BLaER1 treated with 17β-estradiol and CSF1 and Interleukin-3, amounts not matched to agents 10 nM and 100 nM (cell line): ENCODE data around the gene ADIPOR2.
"Not testable (repeated sequence)": the region's sequence is repeated elsewhere in the genome, so short reads cannot be mapped to it uniquely, and the experiment has no call there.

ENCODE experiments used
- H3K27ac ChIP-seq, 11 experiments: shearing (Covaris generic); formaldehyde crosslinking; 2 replicates each; pipeline ENCODE4 v1.8.1; 2022
- H3K27me3 ChIP-seq, 11 experiments: shearing (Covaris generic); formaldehyde crosslinking; 2 replicates each; pipeline ENCODE4 v1.8.1; 2022
- H3K36me3 ChIP-seq, 11 experiments: shearing (Covaris generic); formaldehyde crosslinking; 2 replicates each; pipeline ENCODE4 v1.8.1; 2022
- H3K4me1 ChIP-seq, 10 experiments: shearing (Covaris generic); formaldehyde crosslinking; 2 replicates each; pipeline ENCODE4 v1.8.1; 2022
- H3K4me2 ChIP-seq, 11 experiments: shearing (Covaris generic); formaldehyde crosslinking; 2 replicates each; pipeline ENCODE4 v1.8.1; 2022
- H3K4me3 ChIP-seq, 10 experiments: shearing (Covaris generic); formaldehyde crosslinking; 2 replicates each; pipeline ENCODE4 v1.8.1; 2022
- H3K9ac ChIP-seq, 11 experiments: shearing (Covaris generic); formaldehyde crosslinking; 2 replicates each; pipeline ENCODE4 v1.8.1; 2022
- H3K9me3 ChIP-seq, 11 experiments: shearing (Covaris generic); formaldehyde crosslinking; replicated peaks in 1 of 11; 2 replicates each; pipeline ENCODE4 v1.8.1; 2022
- H4K20me1 ChIP-seq, 11 experiments: shearing (Covaris generic); formaldehyde crosslinking; 2 replicates each; pipeline ENCODE4 v1.8.1; 2022
- Cebpa-rat ChIP-seq, 11 experiments: shearing (Covaris generic); IDR thresholded peaks; 2 replicates each; pipeline ENCODE4 v1.8.1; 2022

Gene ADIPOR2

DNA sequence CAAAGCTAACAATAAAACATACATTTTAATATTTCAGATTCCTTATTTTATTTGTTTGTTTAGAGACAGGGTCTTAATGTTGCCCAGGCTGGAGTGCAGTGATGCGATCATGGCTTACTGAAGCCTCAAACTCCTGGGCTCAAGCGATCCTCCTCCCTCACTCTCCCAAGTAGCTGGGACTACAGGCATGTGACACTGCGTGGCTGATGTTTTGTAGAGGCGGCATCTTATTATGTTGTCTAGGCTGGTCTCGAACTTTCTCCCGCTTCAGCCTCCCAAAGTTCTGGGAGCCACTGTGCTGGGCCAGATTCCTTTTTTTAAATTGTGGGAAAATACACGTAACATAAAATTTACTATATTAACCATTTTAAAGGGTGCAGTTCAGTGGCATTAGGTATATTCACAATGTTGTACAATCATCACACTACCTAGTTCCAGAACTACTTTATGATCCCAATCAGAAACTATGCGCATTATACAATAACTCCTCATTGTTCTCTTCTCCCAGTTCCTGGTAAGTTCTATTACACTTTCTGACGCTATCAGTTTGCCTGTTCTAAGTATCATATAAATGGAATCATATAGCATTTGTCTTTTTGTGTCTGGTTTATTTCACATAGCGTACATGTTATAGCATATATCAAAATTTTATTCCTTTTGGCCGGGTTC is 40.3 kb downstream of the ADIPOR2 start:
- Histone ChIP-seq H3K4me1 (peaks cover 0 to 13% (median 0%) of the 10 kb centered on the region in 10 experiments; a peak in 4 of 20 replicates), H4K20me1 (peaks cover 6 to 70% (median 33%) of the 10 kb centered on the region in 11 experiments; a peak in 17 of 22 replicates), H3K27ac (no peak overlapping the region), H3K9me3 (peaks cover 0 to 46% (median 30%) of the 10 kb centered on the region in 11 experiments; a peak in 19 of 22 replicates), H3K4me2 (no peak overlapping the region), H3K4me3 (no peak overlapping the region), H3K36me3 (peaks cover 8 to 75% (median 56%) of the 10 kb centered on the region in 11 experiments; a peak in 21 of 22 replicates), H3K27me3 (no peaks in the 10 kb centered on the region), H3K9ac (no peak overlapping the region)
- TF ChIP-seq Cebpa-rat (IDR thresholded peaks at IDR 0.05) = no peak

DNA sequence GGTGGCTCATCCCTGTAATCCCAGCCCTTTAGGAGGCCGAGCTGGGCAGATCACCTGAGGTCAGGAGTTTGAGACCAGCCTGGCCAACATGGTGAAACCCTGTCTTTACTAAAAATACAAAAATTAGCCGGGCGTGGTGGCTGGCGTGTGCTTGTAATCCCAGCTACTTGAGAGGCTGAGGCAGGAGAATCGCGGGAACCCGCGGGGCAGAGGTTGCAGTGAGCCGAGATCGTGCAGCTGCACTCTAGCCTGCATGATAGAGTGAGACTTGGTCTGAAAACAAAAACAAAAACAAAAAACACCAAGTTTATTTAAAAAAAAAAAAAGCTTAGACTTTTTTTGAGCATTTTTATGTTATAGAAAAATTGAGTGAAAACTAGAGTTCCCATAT is 40.8 kb downstream of the ADIPOR2 start:
- peaks cover 8 to 70% (median 50%) of the 10 kb centered on the region in 11 experiments; a peak in 21 of 22 replicates for H3K36me3 ChIP-seq
- H3K27ac ChIP-seq, H3K4me3 ChIP-seq, H3K9ac ChIP-seq, H3K4me1 ChIP-seq, H3K27me3 ChIP-seq, H3K4me2 ChIP-seq: not testable (repeated sequence)
- H4K20me1 ChIP-seq = peaks cover 6 to 66% (median 28%) of the 10 kb centered on the region in 11 experiments; a peak in 15 of 22 replicates
- H3K9me3 ChIP-seq = peaks cover 0 to 46% (median 30%) of the 10 kb centered on the region in 11 experiments; a peak in 19 of 22 replicates

DNA sequence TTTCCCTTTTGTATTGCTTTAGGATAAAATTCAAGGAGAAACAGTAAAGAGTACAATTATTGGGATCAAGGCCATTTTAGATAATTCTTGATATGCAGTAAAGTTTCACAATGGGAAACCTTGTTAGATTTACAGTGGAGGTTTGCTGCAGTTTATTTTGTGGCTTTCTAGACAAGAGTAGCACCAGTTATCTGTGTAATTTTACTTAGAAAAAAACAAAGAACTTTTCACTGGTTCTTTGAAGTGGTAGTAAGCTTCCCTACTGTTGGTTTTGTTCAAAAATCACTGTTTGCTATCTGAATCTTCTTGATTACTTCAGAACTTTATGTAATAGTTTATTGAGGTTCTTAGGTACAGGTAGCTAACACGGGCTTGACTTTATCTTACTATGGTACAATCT is 42.0 kb downstream of the ADIPOR2 start:
- Histone ChIP-seq H3K4me3 (no peak overlapping the region), H4K20me1 (peaks cover 8 to 66% (median 30%) of the 10 kb centered on the region in 11 experiments; a peak in 18 of 22 replicates), H3K27ac (no peak overlapping the region), H3K9ac (no peak overlapping the region), H3K36me3 (peaks cover 2 to 68% (median 39%) of the 10 kb centered on the region in 11 experiments; a peak in 21 of 22 replicates), H3K4me2 (no peak overlapping the region), H3K27me3 (no peaks in the 10 kb centered on the region), H3K4me1 (peaks cover 0 to 12% (median 6%) of the 10 kb centered on the region in 10 experiments; a peak in 10 of 20 replicates), H3K9me3 (peaks cover 0 to 42% (median 23%) of the 10 kb centered on the region in 11 experiments; a peak in 19 of 22 replicates)
- TF ChIP-seq Cebpa-rat (IDR thresholded peaks at IDR 0.05) = no peak

DNA sequence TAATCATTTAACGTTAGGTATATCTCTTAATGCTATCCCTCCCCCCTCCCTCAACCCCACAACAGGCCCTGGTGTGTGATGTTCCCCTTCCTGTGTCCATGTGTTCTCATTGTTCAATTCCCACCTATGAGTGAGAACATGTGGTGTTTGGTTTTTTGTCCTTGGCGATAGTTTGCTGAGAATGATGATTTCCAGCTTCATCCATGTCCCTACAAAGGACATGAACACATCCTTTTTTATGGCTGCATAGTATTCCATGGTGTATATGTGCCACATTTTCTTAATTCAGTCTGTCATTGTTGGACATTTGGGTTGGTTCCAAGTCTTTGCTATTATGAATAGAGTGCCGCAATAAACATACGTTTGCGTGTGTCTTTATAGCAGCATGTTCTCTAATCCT is 42.8 kb downstream of the ADIPOR2 start:
- not testable (repeated sequence) for H3K27ac ChIP-seq, H3K4me2 ChIP-seq, H3K27me3 ChIP-seq, H3K9ac ChIP-seq, H3K4me3 ChIP-seq
- Histone ChIP-seq H3K4me1 (peaks cover 0 to 19% (median 7%) of the 10 kb centered on the region in 10 experiments; a peak in 10 of 20 replicates), H4K20me1 (peaks cover 8 to 68% (median 38%) of the 10 kb centered on the region in 11 experiments; a peak in 18 of 22 replicates), H3K36me3 (peaks cover 0 to 63% (median 36%) of the 10 kb centered on the region in 11 experiments; a peak in 20 of 22 replicates), H3K9me3 (peaks cover 0 to 39% (median 21%) of the 10 kb centered on the region in 11 experiments; a peak in 18 of 22 replicates)

DNA sequence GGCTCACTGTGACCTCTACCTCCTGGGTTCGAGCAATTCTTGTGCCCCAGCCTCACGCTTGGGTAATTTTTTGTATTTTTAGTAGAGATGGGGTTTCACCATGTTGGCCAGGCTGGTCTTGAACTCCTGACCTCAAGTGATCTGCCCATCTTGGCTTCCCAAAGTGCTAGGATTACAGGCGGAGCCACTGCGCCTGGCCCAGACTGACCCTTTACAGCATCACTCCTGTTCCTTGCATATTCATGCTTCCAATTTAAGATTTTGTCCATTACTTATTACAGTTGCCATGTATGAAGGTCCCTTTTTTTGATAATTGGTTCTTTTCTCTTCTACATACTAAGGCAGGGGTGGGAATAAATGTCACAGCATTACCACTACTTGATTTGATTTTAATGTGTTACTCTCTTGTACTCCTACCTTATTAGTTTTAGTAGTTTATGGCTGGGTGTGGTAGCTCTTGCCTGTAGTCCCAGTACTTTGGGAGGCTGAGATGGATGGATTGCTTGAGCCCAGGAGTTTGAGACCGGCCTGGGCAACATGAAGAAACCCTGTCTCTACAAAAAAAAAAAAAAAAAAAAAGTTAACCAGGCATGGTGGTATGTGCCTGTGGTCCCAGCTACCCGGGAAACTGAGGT is 46.9 kb downstream of the ADIPOR2 start:
- no peak for TF ChIP-seq Cebpa-rat (IDR thresholded peaks at IDR 0.05)
- H3K36me3 ChIP-seq = peaks cover 0 to 27% (median 17%) of the 10 kb centered on the region in 11 experiments; a peak in 16 of 22 replicates
- peaks cover 28 to 40% (median 33%) of the 10 kb centered on the region in 10 experiments for H3K4me1 ChIP-seq
- peaks cover 0 to 15% (median 10%) of the 10 kb centered on the region in 11 experiments; a peak in 16 of 22 replicates for H3K9me3 ChIP-seq
- H3K27ac ChIP-seq = no peak overlapping the region
- no peak overlapping the region for H3K9ac ChIP-seq
- peaks cover 23 to 69% (median 63%) of the 10 kb centered on the region in 11 experiments; a peak in 20 of 22 replicates for H4K20me1 ChIP-seq
- H3K27me3 ChIP-seq = no peaks in the 10 kb centered on the region
- peak overlapping the region in 3 of 11 experiments; percentile 10 to 34 (median 20); a peak in 3 of 22 replicates for H3K4me2 ChIP-seq
- no peak overlapping the region for H3K4me3 ChIP-seq

DNA sequence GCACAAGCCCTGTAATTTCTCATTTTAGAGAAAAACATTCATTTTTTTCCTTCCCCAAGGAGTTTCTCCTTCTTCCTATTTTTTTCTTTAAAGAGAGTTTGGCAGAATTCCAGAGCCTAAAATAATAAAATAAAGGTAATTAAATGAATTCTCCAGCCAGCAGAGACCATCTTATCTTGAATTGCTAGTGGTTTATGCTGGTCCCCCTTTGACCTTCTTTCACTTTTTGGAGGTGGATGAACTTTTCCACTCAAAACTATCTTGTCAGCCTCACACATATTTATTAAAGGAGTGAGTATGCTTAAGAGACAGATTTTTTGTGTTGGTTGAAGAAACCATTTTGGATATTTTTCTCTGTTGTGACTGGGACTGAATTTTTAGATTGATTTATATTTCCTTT is 47.6 kb downstream of the ADIPOR2 start:
- peak overlapping the region in 1 of 11 experiments; percentile 34; a peak in 2 of 22 replicates for H3K4me2 ChIP-seq
- no peaks in the 10 kb centered on the region for H3K27me3 ChIP-seq
- H3K4me1 ChIP-seq = peaks cover 28 to 40% (median 33%) of the 10 kb centered on the region in 10 experiments
- no peak overlapping the region for H3K27ac ChIP-seq
- H3K9ac ChIP-seq = no peak overlapping the region
- TF ChIP-seq Cebpa-rat (IDR thresholded peaks at IDR 0.05) = no peak
- H3K4me3 ChIP-seq = no peak overlapping the region
- peaks cover 23 to 70% (median 61%) of the 10 kb centered on the region in 11 experiments; a peak in 20 of 22 replicates for H4K20me1 ChIP-seq
- H3K36me3 ChIP-seq = peaks cover 0 to 27% (median 15%) of the 10 kb centered on the region in 11 experiments; a peak in 18 of 22 replicates
- peaks cover 0 to 16% (median 6%) of the 10 kb centered on the region in 11 experiments; a peak in 16 of 22 replicates for H3K9me3 ChIP-seq

DNA sequence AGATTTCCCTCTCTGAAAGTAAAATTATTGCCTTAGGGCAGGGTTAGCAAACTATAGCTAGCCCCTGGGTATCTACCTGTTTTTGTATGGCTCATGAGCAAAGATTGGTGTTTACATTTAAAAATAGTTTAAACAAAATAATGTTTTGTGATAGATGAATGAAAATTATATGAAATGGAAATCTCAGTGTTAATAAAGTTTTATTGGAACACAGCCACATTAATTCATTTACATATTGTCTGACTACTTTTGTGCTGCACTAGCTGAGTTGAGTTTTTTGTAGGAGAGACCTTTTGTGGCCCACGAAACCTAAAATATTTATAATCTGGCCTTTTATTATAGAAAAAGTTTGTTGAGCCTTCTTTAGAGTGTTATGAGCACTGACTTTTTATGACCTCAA is 48.5 kb downstream of the ADIPOR2 start:
- Histone ChIP-seq H3K9ac (no peak overlapping the region), H3K36me3 (peaks cover 0 to 35% (median 21%) of the 10 kb centered on the region in 11 experiments; a peak in 18 of 22 replicates), H3K4me2 (peak overlapping the region in 5 of 11 experiments; percentile 6 to 66 (median 44); a peak in 5 of 22 replicates), H3K4me1 (peaks cover 28 to 40% (median 33%) of the 10 kb centered on the region in 10 experiments), H4K20me1 (peaks cover 23 to 79% (median 61%) of the 10 kb centered on the region in 11 experiments; a peak in 20 of 22 replicates), H3K27ac (no peak overlapping the region), H3K4me3 (no peak overlapping the region), H3K9me3 (peaks cover 0 to 19% (median 12%) of the 10 kb centered on the region in 11 experiments; a peak in 16 of 22 replicates), H3K27me3 (no peaks in the 10 kb centered on the region)
- TF ChIP-seq Cebpa-rat (IDR thresholded peaks at IDR 0.05) = no peak

DNA sequence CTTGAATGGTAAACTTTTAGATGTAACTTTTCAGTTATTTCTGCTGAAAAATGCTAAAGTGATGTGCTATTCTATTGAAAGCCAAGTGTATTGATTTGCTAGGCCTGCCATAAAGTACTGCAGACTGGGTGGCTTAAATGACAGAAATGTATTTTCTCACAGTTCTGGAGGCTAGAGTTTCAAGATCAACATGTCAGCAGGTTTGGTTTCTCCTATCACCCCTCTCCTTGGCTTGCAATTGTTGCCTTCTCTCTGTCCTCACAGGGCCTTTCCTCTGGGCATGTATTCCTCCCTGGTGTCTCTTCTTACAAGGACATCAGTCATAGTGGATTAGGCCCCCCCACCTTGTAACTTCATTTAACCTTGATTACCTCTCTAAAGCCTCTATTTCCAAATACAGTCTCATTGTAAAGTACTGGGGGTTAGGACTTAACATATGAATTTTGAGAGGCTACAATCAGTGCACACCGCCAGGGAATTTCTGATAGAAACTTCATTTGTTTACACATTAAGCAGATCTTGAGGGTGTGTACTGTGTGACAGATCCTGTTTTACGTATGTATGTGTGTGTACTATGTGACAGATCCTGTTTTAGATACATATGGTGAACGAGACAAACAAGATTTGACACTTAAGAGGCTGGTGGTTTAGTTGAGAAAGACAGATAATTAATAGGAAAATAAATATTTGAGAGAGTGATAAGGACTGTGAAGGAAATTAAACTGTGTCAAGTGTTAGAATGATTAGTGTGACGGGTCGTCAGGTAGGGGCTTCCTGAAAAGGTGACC is 49.5 kb downstream of the ADIPOR2 start:
- peak overlapping the region in 3 of 11 experiments; percentile 2 to 7 (median 4); a peak in 1 of 22 replicates for H3K27ac ChIP-seq
- H3K36me3 ChIP-seq = peaks cover 0 to 39% (median 24%) of the 10 kb centered on the region in 11 experiments; a peak in 18 of 22 replicates
- H3K9me3 ChIP-seq = peaks cover 0 to 20% (median 14%) of the 10 kb centered on the region in 11 experiments; a peak in 16 of 22 replicates
- peaks cover 34 to 46% (median 41%) of the 10 kb centered on the region in 10 experiments for H3K4me1 ChIP-seq
- no peak overlapping the region for H3K4me3 ChIP-seq
- peak overlapping the region; percentile 20 to 66 (median 44); a peak in 20 of 22 replicates for H3K4me2 ChIP-seq
- peaks cover 23 to 89% (median 61%) of the 10 kb centered on the region in 11 experiments; a peak in 21 of 22 replicates for H4K20me1 ChIP-seq
- no peaks in the 10 kb centered on the region for H3K27me3 ChIP-seq
- no peak overlapping the region; a peak in 2 of 22 replicates for H3K9ac ChIP-seq
- no peak for TF ChIP-seq Cebpa-rat (IDR thresholded peaks at IDR 0.05)
